Mucosa of gallbladder (tissue), 1 donor: ENCODE data around the gene UNC13D. TPM values are rescaled to one million over a fixed set of nuclear protein-coding genes. Genes with fewer than 3 reads are reported as not detected.

Experiments used
- DNase-seq: peaks from one replicate; pipeline ENCODE4 v3.0.0-alpha.2; 2020; ENCODE audit warnings: low spot score
- total RNA-seq: library from RNA; stranded (reverse); gene quantifications from one replicate; pipeline ENCODE4 v1.2.1, GENCODE V29; 2021
- donor health status: DM: no; HTN: no; CAD: no.

UNC13D gene
- total RNA-seq, 1 donor from 2014 or later, result 26.4 TPM

- DNase-seq, result no peak
Measured at GRCh38 chr17:75850928-75851692, 6.9 kb upstream of the UNC13D start.

- DNase-seq, result no peak
Measured at GRCh38 chr17:75849724-75850123, 5.5 kb upstream of the UNC13D start.

- no peak for DNase-seq
Measured at GRCh38 chr17:75849279-75849646, 5.1 kb upstream of the UNC13D start.

- peak; percentile 83 for DNase-seq
Measured at GRCh38 chr17:75848523-75849278, 4.5 kb upstream of the UNC13D start.

GRCh38 chr17:75847614-75848522 lies 3.7 kb upstream of the UNC13D start:
- DNase-seq, result no peak

- DNase-seq, result no peak
Measured at GRCh38 chr17:75846692-75847613, 2.7 kb upstream of the UNC13D start.

GRCh38 chr17:75845933-75846691 lies 1.9 kb upstream of the UNC13D start:
- no peak for DNase-seq

GRCh38 chr17:75845058-75845711 lies 981 bp upstream of the UNC13D start:
- DNase-seq, result peak; percentile 88

GRCh38 chr17:75844530-75845057 lies 390 bp upstream of the UNC13D start:
- peak; percentile 85 for DNase-seq

- DNase-seq, result no peak
Measured at GRCh38 chr17:75842963-75843576, 1.1 kb downstream of the UNC13D start.

- no peak for DNase-seq
Measured at GRCh38 chr17:75842411-75842810, 1.8 kb downstream of the UNC13D start.

- no peak for DNase-seq
Measured at GRCh38 chr17:75840799-75841164, 3.4 kb downstream of the UNC13D start.

- DNase-seq, result no peak
Measured at GRCh38 chr17:75839942-75840798, 4.0 kb downstream of the UNC13D start.

GRCh38 chr17:75838410-75838809 lies 5.8 kb downstream of the UNC13D start:
- DNase-seq, result no peak

- no peak for DNase-seq
Measured at GRCh38 chr17:75837899-75838298, 6.3 kb downstream of the UNC13D start.

GRCh38 chr17:75836605-75837004 lies 7.6 kb downstream of the UNC13D start:
- DNase-seq, result no peak

- no peak for DNase-seq
Measured at GRCh38 chr17:75835654-75835987, 8.6 kb downstream of the UNC13D start.

GRCh38 chr17:75834928-75835653 lies 9.1 kb downstream of the UNC13D start:
- DNase-seq, result no peak
